Embryonic facial prominence (tissue), 1 donor: Measurements from ENCODE around the gene C8B.

Experiments used
- DNase-seq: peaks from one replicate; pipeline ENCODE4 v3.0.0-alpha.2; 2016; ENCODE audit errors: extremely low spot score

Gene C8B

GRCh38 chr1:56972976-56973375 is 7.2 kb upstream of the C8B start:
- DNase-seq = no peak

- no peak for DNase-seq
Measured at GRCh38 chr1:56970280-56970679, 4.5 kb upstream of the C8B start.

DNA sequence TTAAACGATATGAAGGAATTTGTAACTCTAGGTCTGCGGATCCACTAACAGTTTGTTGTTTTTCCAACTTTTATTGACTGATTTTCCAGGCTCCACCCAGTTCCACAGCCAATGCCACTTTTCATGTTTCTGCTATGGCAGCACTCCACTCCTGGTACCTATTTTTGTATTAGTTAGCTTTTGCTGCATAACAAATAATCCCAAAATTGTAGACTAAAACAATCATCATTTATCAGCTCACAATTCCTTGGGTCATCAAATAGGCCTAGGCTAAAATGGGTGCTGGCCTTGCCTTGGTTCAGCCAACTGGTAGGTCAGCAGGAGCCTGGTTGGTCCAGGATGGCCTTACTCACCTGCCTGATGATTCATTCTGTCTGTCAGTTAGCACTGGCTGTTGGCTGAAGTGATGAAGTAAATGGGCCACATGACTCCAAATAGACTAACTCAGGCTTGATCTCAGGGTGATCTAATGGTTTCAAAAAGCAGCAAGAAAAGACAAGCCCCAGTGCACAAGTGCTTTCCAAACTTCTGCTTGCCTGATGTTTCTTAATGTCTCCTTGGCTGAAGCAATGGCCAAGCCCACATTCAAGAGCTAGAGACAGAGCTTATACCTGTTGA is 3.2 kb upstream of the C8B start:
- DNase-seq = no peak

DNA sequence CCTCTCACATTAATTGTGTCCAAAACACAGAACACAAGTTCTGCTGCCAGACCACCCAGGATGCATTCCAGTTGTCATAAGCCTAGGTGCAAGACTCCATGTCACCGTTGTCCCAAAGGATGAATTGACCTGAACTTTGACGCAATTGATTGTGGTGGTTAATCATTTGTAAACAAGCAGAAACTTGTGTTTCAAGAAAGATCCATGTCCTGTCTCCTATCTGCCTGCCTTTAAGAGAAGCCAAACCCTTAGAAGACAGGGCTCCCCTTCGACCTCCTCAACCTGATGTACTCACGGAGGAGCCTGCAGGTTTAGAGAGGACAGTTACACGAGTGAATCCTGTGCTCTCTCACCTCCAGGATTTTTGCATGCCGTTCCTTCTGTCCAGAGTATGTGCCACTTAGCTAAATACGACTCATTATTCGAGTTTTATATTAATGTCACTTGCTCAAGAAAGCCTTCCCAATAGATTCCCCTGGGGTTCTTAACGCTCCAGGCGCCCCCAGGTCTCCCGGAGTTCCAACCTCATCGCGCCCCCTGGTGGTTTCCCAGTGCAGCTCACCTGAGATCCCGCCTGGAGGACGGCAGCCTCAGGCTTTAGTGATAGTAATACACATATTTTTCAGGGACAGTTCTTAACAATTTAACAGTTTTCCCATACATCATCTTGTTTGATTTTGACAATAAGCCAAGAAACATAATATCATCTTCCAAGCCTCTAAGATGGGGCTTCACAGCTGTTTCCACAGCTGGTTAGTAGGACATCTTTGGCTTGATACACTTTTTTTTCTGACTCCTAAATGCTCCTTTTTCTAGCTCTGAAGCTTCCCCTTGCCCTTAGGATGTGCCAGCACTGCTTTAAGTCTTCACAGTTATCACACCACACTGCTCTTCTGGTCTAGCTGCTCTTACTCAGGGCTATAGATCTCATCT is 2.4 kb upstream of the C8B start:
- DNase-seq = no peak

GRCh38 chr1:56967355-56967754 is 1.5 kb upstream of the C8B start:
- no peak for DNase-seq

DNA sequence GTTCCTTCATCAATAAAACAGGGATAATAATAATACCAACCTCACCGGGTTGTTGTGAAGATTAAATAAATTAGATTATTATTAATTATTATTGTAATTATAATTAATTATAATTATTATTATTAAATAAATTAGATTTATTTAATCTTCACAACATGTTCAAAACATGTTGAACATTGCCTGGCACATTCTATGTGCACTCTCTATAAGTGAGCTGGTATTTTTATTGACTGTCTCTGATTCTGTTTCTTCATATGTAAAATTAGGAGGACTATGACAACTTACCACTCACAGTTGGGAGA is 834 bp upstream of the C8B start:
- DNase-seq = no peak

- no peak for DNase-seq
Measured at GRCh38 chr1:56965191-56965590, 624 bp downstream of the C8B start.

- DNase-seq = no peak
Measured at GRCh38 chr1:56964349-56965017, 1.3 kb downstream of the C8B start.

DNA sequence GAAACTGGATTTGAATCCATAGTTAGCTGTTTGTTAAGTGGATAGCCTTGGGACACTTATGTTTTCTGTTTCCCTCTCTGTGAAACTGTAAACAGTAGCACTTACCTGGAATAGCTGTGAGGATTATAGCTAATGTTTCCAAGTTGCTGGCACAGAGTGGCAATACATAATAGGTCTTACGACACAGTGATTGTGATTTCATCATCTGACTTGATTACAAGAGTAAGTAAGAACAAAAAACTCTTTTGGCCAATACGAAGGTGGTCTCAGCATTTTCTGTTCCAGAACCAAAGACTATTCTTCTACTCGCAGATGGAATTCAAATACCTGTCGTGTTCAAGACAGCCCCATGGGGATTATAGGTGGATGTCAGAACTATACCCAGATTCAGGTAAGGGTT is 2.1 kb downstream of the C8B start:
- no peak for DNase-seq

DNA sequence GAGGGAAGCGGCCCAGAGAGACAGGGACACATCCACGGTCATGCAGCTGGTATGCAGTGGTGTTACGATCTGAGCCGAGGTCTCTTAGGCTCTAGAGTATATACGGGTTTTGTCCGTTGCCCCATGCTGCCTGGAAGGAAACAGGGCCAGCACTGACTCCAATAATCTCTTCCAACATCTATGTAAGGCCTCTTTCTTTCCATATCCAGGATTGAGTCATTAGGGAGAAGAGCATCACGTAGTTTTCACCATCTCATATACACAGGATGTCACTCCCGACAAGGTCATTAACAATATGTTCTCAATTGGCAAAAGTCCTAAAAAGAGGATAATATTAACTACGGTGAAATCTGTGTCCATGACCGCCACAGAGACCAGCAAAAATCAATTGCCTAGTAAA is 4.4 kb downstream of the C8B start:
- DNase-seq = no peak

GRCh38 chr1:56958526-56958925 is 7.3 kb downstream of the C8B start:
- DNase-seq = no peak

GRCh38 chr1:56957931-56958330 is 7.9 kb downstream of the C8B start:
- DNase-seq = no peak

GRCh38 chr1:56954664-56955063 is 11.2 kb downstream of the C8B start:
- DNase-seq = no peak

- no peak for DNase-seq
Measured at GRCh38 chr1:56953386-56953785, 12.4 kb downstream of the C8B start.

- no peak for DNase-seq
Measured at GRCh38 chr1:56952501-56952900, 13.3 kb downstream of the C8B start.

GRCh38 chr1:56948403-56949023 is 17.3 kb downstream of the C8B start:
- DNase-seq = no peak

DNA sequence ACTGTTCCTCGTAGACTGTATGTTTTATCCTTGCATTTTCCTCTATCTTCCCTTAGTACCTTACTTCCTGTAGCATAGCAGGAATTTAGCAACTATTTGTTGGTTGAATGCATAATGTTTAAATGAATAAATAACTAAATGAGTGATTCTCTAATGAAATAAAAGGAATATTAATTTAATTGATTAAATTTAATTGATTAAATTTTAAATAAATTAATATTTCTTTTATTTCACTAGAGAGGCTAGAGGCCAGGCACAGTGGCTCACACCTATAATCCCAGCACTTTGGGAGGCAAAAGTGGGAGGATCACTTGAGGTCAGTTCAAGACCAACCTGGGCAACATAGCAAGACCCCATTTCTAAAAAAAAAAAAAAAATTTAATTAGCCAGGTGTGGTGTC is 25.8 kb downstream of the C8B start:
- no peak for DNase-seq

GRCh38 chr1:56939209-56939608 is 26.6 kb downstream of the C8B start:
- DNase-seq = no peak

DNA sequence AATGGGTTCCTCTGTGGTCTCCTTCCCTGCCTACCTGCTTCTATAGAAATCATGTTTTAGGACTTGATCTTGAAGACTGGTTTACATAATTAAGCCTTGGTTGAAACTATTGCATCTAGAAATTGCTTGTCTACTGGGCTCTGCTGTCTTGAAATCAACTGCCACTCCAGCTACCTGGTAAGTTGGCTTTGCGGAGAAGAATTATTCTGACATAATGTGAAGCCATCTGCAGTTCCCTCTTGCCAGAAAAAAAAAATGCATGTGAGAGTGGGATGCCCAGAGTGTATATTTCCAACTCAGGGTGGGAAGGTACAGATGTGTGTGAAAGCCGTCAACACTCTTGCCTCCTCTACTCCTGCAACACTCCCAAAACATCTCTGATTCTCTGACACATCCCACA is 27.2 kb downstream of the C8B start:
- DNase-seq = no peak

GRCh38 chr1:56934430-56935060 is 31.3 kb downstream of the C8B start:
- DNase-seq = no peak

- no peak for DNase-seq
Measured at GRCh38 chr1:56933606-56934005, 32.2 kb downstream of the C8B start.

GRCh38 chr1:56933161-56933560 is 32.7 kb downstream of the C8B start:
- DNase-seq = no peak
